Omental fat pad (tissue), 4 donors: ENCODE data around the gene AGAP1. TPM values are rescaled to one million over a fixed set of nuclear protein-coding genes. Genes with fewer than 3 reads are reported as not detected.

Experiments
- ATAC-seq: fragments of 150-250 bp; one replicate; pipeline ENCODE4 v1.9.1; 2016; ENCODE audit warnings: mild to moderate bottlenecking, moderate library complexity; ENCODE audit not compliant: low FRiP score
- DNase-seq: peaks from one replicate; pipeline ENCODE4 v3.0.0-alpha.2; 2019; ENCODE audit warnings: low spot score
- total RNA-seq, 4 donors: library from RNA; depleted of rRNA; stranded (reverse); fragments of >200 nt; gene quantifications; one replicate each; pipeline ENCODE4 v1.1.0, GENCODE V29; 2016
- TF ChIP-seq, protein P1 (sequence below), 3 donors: fragments of 450-650 bp; IDR thresholded peaks; one replicate each; pipeline ENCODE4 v1.5.1; 2016 to 2017; ENCODE audit warnings: antibody characterized with exemption in 3 of 3, mild to moderate bottlenecking in 3 of 3, moderate library complexity in 2 of 3

AGAP1 gene
- total RNA-seq, 4 donors from 2014 or later = 15.5 to 24.3 (median 16.2) TPM

- DNase-seq (no peak), ATAC-seq (peak; percentile 77)
- TF ChIP-seq, protein P1, sequence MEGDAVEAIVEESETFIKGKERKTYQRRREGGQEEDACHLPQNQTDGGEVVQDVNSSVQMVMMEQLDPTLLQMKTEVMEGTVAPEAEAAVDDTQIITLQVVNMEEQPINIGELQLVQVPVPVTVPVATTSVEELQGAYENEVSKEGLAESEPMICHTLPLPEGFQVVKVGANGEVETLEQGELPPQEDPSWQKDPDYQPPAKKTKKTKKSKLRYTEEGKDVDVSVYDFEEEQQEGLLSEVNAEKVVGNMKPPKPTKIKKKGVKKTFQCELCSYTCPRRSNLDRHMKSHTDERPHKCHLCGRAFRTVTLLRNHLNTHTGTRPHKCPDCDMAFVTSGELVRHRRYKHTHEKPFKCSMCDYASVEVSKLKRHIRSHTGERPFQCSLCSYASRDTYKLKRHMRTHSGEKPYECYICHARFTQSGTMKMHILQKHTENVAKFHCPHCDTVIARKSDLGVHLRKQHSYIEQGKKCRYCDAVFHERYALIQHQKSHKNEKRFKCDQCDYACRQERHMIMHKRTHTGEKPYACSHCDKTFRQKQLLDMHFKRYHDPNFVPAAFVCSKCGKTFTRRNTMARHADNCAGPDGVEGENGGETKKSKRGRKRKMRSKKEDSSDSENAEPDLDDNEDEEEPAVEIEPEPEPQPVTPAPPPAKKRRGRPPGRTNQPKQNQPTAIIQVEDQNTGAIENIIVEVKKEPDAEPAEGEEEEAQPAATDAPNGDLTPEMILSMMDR (IDR thresholded peaks at IDR 0.05) = no peak
Observed at GRCh38 chr2:235746257-235746934, 252.6 kb downstream of the AGAP1 start.

- DNase-seq = no peak
- ATAC-seq = peak; percentile 2
- TF ChIP-seq, protein P1 (IDR thresholded peaks at IDR 0.05) = no peak
Observed at GRCh38 chr2:235747001-235747785, 253.3 kb downstream of the AGAP1 start.

- peak; percentile 50 for ATAC-seq
- TF ChIP-seq, protein P1 (IDR thresholded peaks at IDR 0.05) = no peak
- DNase-seq = no peak
Observed at GRCh38 chr2:235747786-235748091, 253.9 kb downstream of the AGAP1 start.

DNA sequence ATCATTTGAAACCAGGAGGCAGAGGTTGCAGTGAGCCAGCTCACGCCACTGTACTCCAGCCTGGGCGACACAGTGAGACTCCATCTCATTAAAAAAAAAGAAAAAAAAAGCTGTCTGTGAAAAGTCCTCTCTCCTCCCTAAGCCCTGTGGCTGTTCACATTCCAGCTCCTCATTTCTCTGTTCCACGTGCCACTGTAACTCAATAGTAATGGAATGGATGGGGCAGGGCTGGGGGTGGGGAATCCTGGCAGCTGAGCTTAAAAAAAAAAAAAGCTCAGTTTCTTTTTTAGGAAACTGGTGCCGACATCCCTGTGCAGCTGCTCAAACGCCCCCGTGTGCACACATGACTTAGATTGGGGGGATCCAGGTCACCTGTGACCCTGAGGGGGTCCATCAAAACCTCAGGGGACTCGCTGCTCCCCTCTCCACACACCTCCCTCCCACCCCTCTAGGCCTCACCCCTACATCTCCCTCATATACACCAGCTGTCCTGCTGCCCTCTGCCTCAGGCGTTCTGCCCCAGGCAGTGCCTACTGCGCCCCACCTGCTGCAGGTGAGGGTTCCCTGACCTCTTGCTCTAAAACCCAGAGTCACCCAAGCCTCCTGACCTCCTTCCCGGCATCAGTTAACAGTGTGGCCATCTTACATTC, 255.4 kb downstream of the AGAP1 start:
- DNase-seq (no peak), ATAC-seq (no peak)
- TF ChIP-seq, protein P1 (IDR thresholded peaks at IDR 0.05) = no peak

DNA sequence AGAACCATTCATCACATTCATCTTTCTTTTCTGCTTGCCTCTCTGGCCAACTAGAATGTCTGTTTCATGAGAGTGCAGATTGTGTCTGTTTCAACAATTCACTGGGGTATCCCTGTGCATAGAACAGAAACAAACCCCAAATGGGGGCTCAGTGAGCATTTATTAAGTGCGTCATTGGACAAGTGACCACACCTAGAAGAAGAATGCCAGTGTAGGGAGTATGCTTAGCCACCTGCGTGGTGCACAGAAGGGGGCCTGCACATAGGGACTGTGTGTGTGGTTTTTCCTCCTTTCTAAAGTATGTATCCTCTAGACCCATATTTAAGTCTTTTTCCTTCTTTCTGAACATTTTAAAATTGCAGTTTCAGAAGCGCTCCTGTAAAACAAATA, 255.9 kb downstream of the AGAP1 start:
- ATAC-seq (no peak), DNase-seq (no peak)
- TF ChIP-seq, protein P1 (IDR thresholded peaks at IDR 0.05) = no peak

DNA sequence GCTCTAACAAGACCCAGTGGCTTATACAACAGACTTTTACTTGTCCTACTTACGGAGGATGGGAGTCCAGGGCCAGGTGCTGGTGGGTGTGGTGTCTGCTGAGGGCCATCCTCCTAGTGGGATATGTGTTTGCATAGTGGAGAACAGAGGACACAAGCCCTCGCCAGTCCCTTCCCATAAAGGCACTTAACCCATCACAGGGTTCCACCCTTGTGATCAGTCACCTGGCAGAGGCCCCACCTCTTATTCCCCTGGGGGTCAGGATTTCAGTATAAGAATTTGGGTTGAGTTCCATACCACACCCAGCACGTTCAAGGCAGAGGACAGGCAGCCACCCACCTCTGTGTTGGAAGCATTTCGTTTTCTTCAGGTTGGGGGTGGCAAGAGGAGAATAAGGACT, 259.0 kb downstream of the AGAP1 start:
- TF ChIP-seq, protein P1 (IDR thresholded peaks at IDR 0.05) = no peak
- ATAC-seq = no peak
- no peak for DNase-seq
